Endothelial cell of umbilical vein (primary cell): Measurements from ENCODE around the gene TPPP2.

Experiments
- CTCF ChIP-seq, 2 donors: IDR thresholded peaks; 1 replicate in 1 of 2; 2 replicates in 1 of 2; pipeline ENCODE4 v1.5.1; 2011; ENCODE audit warnings: low read length in 2 of 2, mild to moderate bottlenecking in 2 of 2, moderate library complexity in 2 of 2, control low read depth in 1 of 2, inconsistent platforms in 1 of 2, low read depth in 1 of 2; ENCODE audit not compliant: insufficient read depth in 1 of 2; ENCODE audit errors: extremely low read depth in 1 of 2
- POLR2AphosphoS5 ChIP-seq: IDR thresholded peaks from 2 replicates; pipeline ENCODE4 v1.6.1; 2012; ENCODE audit warnings: low read depth, mild to moderate bottlenecking, control low read depth, low read length, moderate library complexity; ENCODE audit not compliant: insufficient read depth

- TF ChIP-seq POLR2AphosphoS5, result no peak
- no peak for TF ChIP-seq CTCF (IDR thresholded peaks at IDR 0.05; ENCODE audit: extremely low read depth in 1 of 2, insufficient read depth in 1 of 2, low read depth in 1 of 2, low read length in 2 of 2)
These were observed 43.9 kb downstream of the TPPP2 start for GRCh38 chr14:21073921-21074320.
